SK-N-SH treated with all-trans-retinoic acid at 6 μM for 48 hours (cell line): Measurements from ENCODE around the gene PCNX3.

Experiments
- ATAC-seq: fragments of 200-7000 bp; cut with Tn5 transposase; 3 replicates; pipeline ENCODE4 v1.9.1; 2020; ENCODE audit warnings: mild to moderate bottlenecking, moderate library complexity
- ARNTL ChIP-seq: fragments of 450-650 bp; formaldehyde crosslinking; IDR thresholded peaks from 2 replicates; pipeline ENCODE4 v1.5.0; 2020; ENCODE audit warnings: low read depth, mild to moderate bottlenecking, moderate library complexity, borderline replicate concordance
- BACH2 ChIP-seq: fragments of 250-450 bp; sonication (Bioruptor Pico); IDR thresholded peaks from 2 replicates; pipeline ENCODE4 v1.9.0; 2021; ENCODE audit warnings: mild to moderate bottlenecking, borderline replicate concordance
- CREB5 ChIP-seq: fragments of 250-450 bp; sonication (Bioruptor Pico); IDR thresholded peaks from 2 replicates; pipeline ENCODE4 v1.5.1; 2020; ENCODE audit warnings: low read depth, mild to moderate bottlenecking, moderate library complexity
- CSRNP3 ChIP-seq: fragments of 250-450 bp; sonication (Bioruptor Pico); IDR thresholded peaks from 2 replicates; pipeline ENCODE4 v1.5.1; 2021; ENCODE audit warnings: mild to moderate bottlenecking, moderate library complexity
- ESRRG ChIP-seq: fragments of 250-450 bp; sonication (Bioruptor Pico); IDR thresholded peaks from 2 replicates; pipeline ENCODE4 v1.6.1; 2021; ENCODE audit warnings: mild to moderate bottlenecking
- GLIS3 ChIP-seq: fragments of 250-450 bp; sonication (Bioruptor Pico); IDR thresholded peaks from 2 replicates; pipeline ENCODE4 v1.5.0; 2020; ENCODE audit warnings: mild to moderate bottlenecking, moderate library complexity
- ISL1 ChIP-seq: fragments of 250-450 bp; sonication (Bioruptor Pico); IDR thresholded peaks from 2 replicates; pipeline ENCODE4 v2.1.2; 2022; ENCODE audit warnings: mild to moderate bottlenecking, moderate library complexity
- OSR1 ChIP-seq: fragments of 250-450 bp; sonication (Bioruptor Pico); IDR thresholded peaks from 2 replicates; pipeline ENCODE4 v1.8.0; 2022; ENCODE audit warnings: moderate library complexity, mild to moderate bottlenecking, inconsistent platforms
- PATZ1 ChIP-seq: fragments of 250-450 bp; sonication (Bioruptor Pico); IDR thresholded peaks from 2 replicates; pipeline ENCODE4 v1.8.0; 2020; ENCODE audit warnings: mild to moderate bottlenecking, moderate library complexity, borderline replicate concordance
- POU6F1 ChIP-seq: fragments of 250-450 bp; sonication (Bioruptor Pico); IDR thresholded peaks from 2 replicates; pipeline ENCODE4 v1.8.0; 2021; ENCODE audit warnings: low read depth, mild to moderate bottlenecking, moderate library complexity, borderline replicate concordance
- PPARA ChIP-seq: fragments of 250-450 bp; sonication (Bioruptor Pico); IDR thresholded peaks from 2 replicates; pipeline ENCODE4 v1.5.0; 2020; ENCODE audit warnings: mild to moderate bottlenecking, borderline replicate concordance
- SNAI2 ChIP-seq: fragments of 250-450 bp; sonication (Bioruptor Pico); IDR thresholded peaks from 2 replicates; pipeline ENCODE4 v1.5.0; 2020; ENCODE audit warnings: mild to moderate bottlenecking, moderate library complexity
- ZC3H10 ChIP-seq: fragments of 250-450 bp; sonication (Bioruptor Pico); IDR thresholded peaks from 2 replicates; pipeline ENCODE4 v1.5.1; 2021; ENCODE audit warnings: mild to moderate bottlenecking, moderate library complexity
- ZFP3 ChIP-seq: fragments of 250-450 bp; sonication (Bioruptor Pico); IDR thresholded peaks from 2 replicates; pipeline ENCODE4 v1.5.0; 2020; ENCODE audit warnings: mild to moderate bottlenecking, moderate library complexity
- ZFP30 ChIP-seq: fragments of 450-650 bp; formaldehyde crosslinking; IDR thresholded peaks from 2 replicates; pipeline ENCODE4 v1.5.0; 2022; ENCODE audit warnings: mild to moderate bottlenecking, moderate library complexity
- ZNF70 ChIP-seq: fragments of 450-650 bp; formaldehyde crosslinking; IDR thresholded peaks from 2 replicates; pipeline ENCODE4 v1.5.0; 2020; ENCODE audit warnings: mild to moderate bottlenecking, moderate library complexity
- ZNF8 ChIP-seq: fragments of 450-650 bp; formaldehyde crosslinking; IDR thresholded peaks from 2 replicates; pipeline ENCODE4 v1.5.0; 2020; ENCODE audit warnings: mild to moderate bottlenecking, moderate library complexity

PCNX3 gene

GRCh38 chr11:65623177-65623576 lies 7.6 kb downstream of the PCNX3 start (continued):
- TF ChIP-seq BACH2 (no peak), ZNF70 (CRISPR knock-in tag) (no peak), ZNF8 (CRISPR knock-in tag) (no peak), OSR1 (CRISPR knock-in tag) (no peak), SNAI2 (CRISPR knock-in tag) (no peak), ISL1 (no peak), ESRRG (CRISPR knock-in tag) (no peak), ZFP3 (CRISPR knock-in tag) (no peak), GLIS3 (CRISPR knock-in tag) (no peak), ARNTL (CRISPR knock-in tag) (no peak)

- TF ChIP-seq ZFP3 (CRISPR knock-in tag) (no peak), CREB5 (CRISPR knock-in tag) (no peak), POU6F1 (no peak)
- ATAC-seq, result no peak; the same call in 2 of the 3 replicates
Measured at GRCh38 chr11:65623852-65624616, 8.5 kb downstream of the PCNX3 start.

GRCh38 chr11:65624931-65625627 lies 9.5 kb downstream of the PCNX3 start:
- no peak for ATAC-seq
- no peak for TF ChIP-seq BACH2
- TF ChIP-seq PATZ1, result no peak
- no peak for TF ChIP-seq POU6F1
- TF ChIP-seq CSRNP3 (CRISPR knock-in tag), result no peak
- no peak for TF ChIP-seq ZFP3 (CRISPR knock-in tag)
- TF ChIP-seq ZNF8 (CRISPR knock-in tag), result no peak
- no peak for TF ChIP-seq GLIS3 (CRISPR knock-in tag)
- no peak for TF ChIP-seq PPARA (CRISPR knock-in tag)
- TF ChIP-seq SNAI2 (CRISPR knock-in tag), result no peak

GRCh38 chr11:65625628-65626342 lies 10.2 kb downstream of the PCNX3 start:
- TF ChIP-seq POU6F1, result no peak
- TF ChIP-seq ZNF8 (CRISPR knock-in tag), result no peak
- no peak for TF ChIP-seq ZFP30 (CRISPR knock-in tag)
- TF ChIP-seq OSR1 (CRISPR knock-in tag), result no peak
- TF ChIP-seq ARNTL (CRISPR knock-in tag), result no peak
- TF ChIP-seq PPARA (CRISPR knock-in tag), result no peak
- TF ChIP-seq SNAI2 (CRISPR knock-in tag), result no peak
- TF ChIP-seq BACH2, result no peak
- no peak for TF ChIP-seq ZC3H10 (CRISPR knock-in tag)
- TF ChIP-seq, all 23 proteins: peak for 0
- peak; percentile 78 for ATAC-seq
